ENCODE results near the gene STK33.

STK33 gene

GRCh38 chr11:8612522-8612921 is 18.5 kb upstream of the STK33 start:
- Histone ChIP-seq H3K4me3 (ENCODE audit: low read depth, low read length, poor library complexity, severe bottlenecking) (no peak overlapping the region), H4K20me1 (ENCODE audit: insufficient read depth, low read length) (no peaks in the 10 kb centered on the region), H3K4me2 (ENCODE audit: low read length) (no peak overlapping the region), H3K9ac (ENCODE audit: low read length) (no peak overlapping the region), H3F3A (ENCODE audit: insufficient read depth, low read length) (no peaks in the 10 kb centered on the region), H3K27me3 (ENCODE audit: insufficient read depth, low read length) (no peaks in the 10 kb centered on the region), H3K36me3 (ENCODE audit: insufficient read depth, low read length) (peaks cover 9% of the 10 kb centered on the region), H3K79me2 (ENCODE audit: insufficient read depth, low read length) (no peaks in the 10 kb centered on the region), H3K9me2 (ENCODE audit: low read depth, low read length) (no peaks in the 10 kb centered on the region), H3K27ac (ENCODE audit: low read depth, low read length, poor library complexity, severe bottlenecking) (no peak overlapping the region), H2AFZ (ENCODE audit: low read length) (no peak overlapping the region), H3K4me1 (ENCODE audit: insufficient read depth, low read length, severe bottlenecking) (no peaks in the 10 kb centered on the region), H3K9me3 (ENCODE audit: low read length) (no peaks in the 10 kb centered on the region)
- no peak for TF ChIP-seq EZH2 (IDR thresholded peaks at IDR 0.05; ENCODE audit: borderline replicate concordance, low read length)
- TF ChIP-seq CTCF (IDR thresholded peaks at IDR 0.05; ENCODE audit: low read length): no peak

GRCh38 chr11:8610532-8611116 is 16.6 kb upstream of the STK33 start:
- no peaks in the 10 kb centered on the region for H3K79me2 ChIP-seq (ENCODE audit: insufficient read depth, low read length)
- no peaks in the 10 kb centered on the region for H3K36me3 ChIP-seq (ENCODE audit: insufficient read depth, low read length)
- H4K20me1 ChIP-seq (ENCODE audit: insufficient read depth, low read length): no peaks in the 10 kb centered on the region
- H3F3A ChIP-seq (ENCODE audit: insufficient read depth, low read length): no peaks in the 10 kb centered on the region
- TF ChIP-seq CTCF (IDR thresholded peaks at IDR 0.05; ENCODE audit: low read length) (no peak), EZH2 (IDR thresholded peaks at IDR 0.05; ENCODE audit: borderline replicate concordance, low read length) (no peak)
- H3K9me2 ChIP-seq (ENCODE audit: low read depth, low read length): no peaks in the 10 kb centered on the region
- H3K9ac ChIP-seq (ENCODE audit: low read length): no peak overlapping the region
- no peak overlapping the region for H3K4me3 ChIP-seq (ENCODE audit: low read depth, low read length, poor library complexity, severe bottlenecking)
- H2AFZ ChIP-seq (ENCODE audit: low read length): no peak overlapping the region
- no peaks in the 10 kb centered on the region for H3K27me3 ChIP-seq (ENCODE audit: insufficient read depth, low read length)
- H3K4me1 ChIP-seq (ENCODE audit: insufficient read depth, low read length, severe bottlenecking): no peaks in the 10 kb centered on the region
- H3K4me2 ChIP-seq (ENCODE audit: low read length): no peak overlapping the region
- no peak overlapping the region for H3K27ac ChIP-seq (ENCODE audit: low read depth, low read length, poor library complexity, severe bottlenecking)
- no peaks in the 10 kb centered on the region for H3K9me3 ChIP-seq (ENCODE audit: low read length)

- no peak overlapping the region for H3K27ac ChIP-seq (ENCODE audit: low read depth, low read length, poor library complexity, severe bottlenecking)
- H3F3A ChIP-seq (ENCODE audit: insufficient read depth, low read length): no peaks in the 10 kb centered on the region
- no peaks in the 10 kb centered on the region for H3K9me2 ChIP-seq (ENCODE audit: low read depth, low read length)
- no peaks in the 10 kb centered on the region for H3K4me1 ChIP-seq (ENCODE audit: insufficient read depth, low read length, severe bottlenecking)
- H3K4me3 ChIP-seq (ENCODE audit: low read depth, low read length, poor library complexity, severe bottlenecking): no peak overlapping the region
- no peaks in the 10 kb centered on the region for H3K36me3 ChIP-seq (ENCODE audit: insufficient read depth, low read length)
- no peak overlapping the region for H3K9ac ChIP-seq (ENCODE audit: low read length)
- no peaks in the 10 kb centered on the region for H4K20me1 ChIP-seq (ENCODE audit: insufficient read depth, low read length)
- no peaks in the 10 kb centered on the region for H3K9me3 ChIP-seq (ENCODE audit: low read length)
- H3K27me3 ChIP-seq (ENCODE audit: insufficient read depth, low read length): no peaks in the 10 kb centered on the region
- no peak overlapping the region for H2AFZ ChIP-seq (ENCODE audit: low read length)
- no peaks in the 10 kb centered on the region for H3K79me2 ChIP-seq (ENCODE audit: insufficient read depth, low read length)
- no peak overlapping the region for H3K4me2 ChIP-seq (ENCODE audit: low read length)
- no peak for TF ChIP-seq EZH2 (IDR thresholded peaks at IDR 0.05; ENCODE audit: borderline replicate concordance, low read length)
- no peak for TF ChIP-seq CTCF (IDR thresholded peaks at IDR 0.05; ENCODE audit: low read length)
Observed at GRCh38 chr11:8608652-8609051, 14.6 kb upstream of the STK33 start.
